Osteocyte (in vitro differentiated cells): ENCODE results near the gene SETD9. TPM values are rescaled to one million over a fixed set of nuclear protein-coding genes. Genes with fewer than 3 reads are reported as not detected.
A peak's percentile ranks its signal among the peaks of the same experiment; 100 is the strongest.

ENCODE experiments used
- DNase-seq: peaks from one replicate; pipeline ENCODE4 v3.0.0; 2021; ENCODE audit warnings: mixed read lengths; ENCODE audit not compliant: unreplicated experiment; ENCODE audit errors: extremely low spot score
- H3K27ac Mint-ChIP-seq: one replicate; pipeline ENCODE4 v1.8.0; 2021; ENCODE audit warnings: mild to moderate bottlenecking, mixed read lengths; ENCODE audit not compliant: unreplicated experiment
- H3K27me3 Mint-ChIP-seq: one replicate; pipeline ENCODE4 v1.8.0; 2021; ENCODE audit warnings: mixed read lengths; ENCODE audit not compliant: unreplicated experiment
- H3K36me3 Mint-ChIP-seq: one replicate; pipeline ENCODE4 v1.8.0; 2021; ENCODE audit warnings: mixed read lengths; ENCODE audit not compliant: unreplicated experiment
- H3K4me1 Mint-ChIP-seq: one replicate; pipeline ENCODE4 v1.8.0; 2021; ENCODE audit warnings: mixed read lengths; ENCODE audit not compliant: unreplicated experiment
- H3K4me3 Mint-ChIP-seq: one replicate; pipeline ENCODE4 v1.8.0; 2021; ENCODE audit warnings: mild to moderate bottlenecking, moderate library complexity, mixed read lengths; ENCODE audit not compliant: unreplicated experiment
- H3K9me3 Mint-ChIP-seq: one replicate; pipeline ENCODE4 v1.8.0; 2021; ENCODE audit warnings: mixed read lengths; ENCODE audit not compliant: unreplicated experiment
- CTCF ChIP-seq: fragments of 200-600 bp; sonication (generic); IDR thresholded peaks from 2 replicates; pipeline ENCODE4 v1.5.0; 2021; ENCODE audit warnings: antibody characterized with exemption, mild to moderate bottlenecking, moderate library complexity
- total RNA-seq: library from RNA; stranded (reverse); gene quantifications from 2 replicates; pipeline ENCODE4 v1.2.1, GENCODE V29; 2021

Gene SETD9
- total RNA-seq, 1 donor from 2014 or later: 11.0 TPM

DNA sequence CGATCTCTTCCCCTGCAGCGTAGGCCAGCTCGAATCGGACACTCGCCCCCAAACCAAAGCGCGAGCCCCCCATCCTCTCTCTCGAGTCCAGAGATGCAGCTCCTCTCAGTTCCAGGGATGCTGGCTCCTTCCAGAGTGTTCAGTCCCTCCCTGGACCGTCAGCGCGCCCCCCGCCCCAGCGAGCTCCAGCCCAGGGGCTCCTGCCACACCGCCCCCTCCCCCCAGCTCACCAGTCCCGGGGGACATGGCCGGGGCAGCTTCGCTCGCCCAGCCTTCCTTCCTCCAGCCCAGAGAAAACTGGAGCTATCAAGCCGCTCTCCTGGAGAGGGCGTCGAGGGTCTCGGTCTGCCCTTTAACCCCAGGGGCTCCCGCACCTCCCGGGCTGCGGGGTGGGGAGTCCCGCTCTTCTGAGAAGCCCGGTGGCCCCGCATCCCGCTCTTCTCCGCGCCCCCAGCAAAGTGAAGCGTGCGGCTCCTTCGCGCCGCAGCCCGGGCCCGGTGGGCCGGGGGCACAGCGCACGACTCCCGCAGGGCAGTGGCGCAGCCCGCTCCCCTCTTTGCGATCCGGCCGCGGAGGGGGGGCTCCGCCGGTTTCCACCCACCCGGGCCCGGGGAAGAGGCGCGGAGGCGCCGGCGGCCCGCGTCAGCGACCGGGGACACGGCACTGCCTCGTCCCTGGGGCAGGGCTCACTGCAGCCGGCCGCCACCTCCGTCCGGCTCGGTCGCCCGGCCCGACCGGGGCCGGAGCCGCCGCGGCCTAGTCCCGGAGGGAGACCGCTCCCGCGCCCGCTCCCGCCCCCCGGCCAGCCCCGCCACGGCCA is 41.9 kb downstream of the SETD9 start:
- no peak for TF ChIP-seq CTCF
- Mint-ChIP-seq H3K9me3 (no peaks in the 10 kb centered on the region), H3K36me3 (no peaks in the 10 kb centered on the region), H3K4me1 (peaks cover 18% of the 10 kb centered on the region), H3K27me3 (peaks cover 18% of the 10 kb centered on the region), H3K4me3 (peak overlapping the region; percentile 94), H3K27ac (peak overlapping the region; percentile 94)
- DNase-seq: peak; percentile 85

DNA sequence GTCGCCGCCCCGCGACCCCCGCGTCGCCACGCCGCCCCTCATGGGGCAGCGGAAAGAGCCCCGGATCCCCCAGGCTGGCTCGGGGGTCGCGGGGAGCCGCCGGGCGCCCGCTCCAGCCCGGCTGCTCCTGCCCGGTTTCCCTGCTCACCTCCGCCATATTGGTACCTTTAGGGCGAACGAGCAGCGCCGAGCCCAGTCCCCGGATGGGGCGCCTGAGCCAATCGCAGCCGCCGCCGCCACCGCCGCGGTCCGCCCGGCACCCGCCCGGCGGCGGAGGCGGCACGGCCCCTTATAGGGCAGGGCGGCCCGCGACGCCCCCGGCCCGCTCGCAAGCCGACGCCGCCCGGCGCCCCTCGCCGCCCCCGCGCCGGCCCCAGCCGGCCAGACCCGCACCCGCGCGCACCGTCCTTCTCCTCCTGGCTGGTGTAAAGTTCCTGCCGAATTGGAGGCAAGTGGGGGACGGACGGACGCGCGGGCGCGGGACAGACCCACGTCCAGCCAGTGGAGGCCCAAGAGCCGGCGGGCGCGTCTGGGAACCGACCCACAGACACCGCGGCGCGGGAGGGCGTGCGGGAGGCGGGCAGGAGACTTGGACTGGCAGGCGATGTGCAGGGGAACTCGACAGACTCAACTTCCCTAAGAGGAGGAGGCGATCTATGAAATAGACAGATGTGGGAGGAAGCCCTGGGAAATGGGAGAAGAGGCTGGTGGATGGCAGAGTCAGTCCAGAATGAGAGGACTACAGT is 42.7 kb downstream of the SETD9 start, which contains the start of gene MIER3:
MIER3 (minus strand) TSS at position 178 of the 746 bp plus-strand sequence; CDS start at position 157, 21 bp downstream.
- Mint-ChIP-seq H3K27ac (peak within 1 kb of the TSS; percentile 94), H3K4me3 (peak within 1 kb of the TSS; percentile 94), H3K9me3 (no peaks in the 10 kb centered on the region), H3K27me3 (peaks cover 26% of the 10 kb centered on the region), H3K4me1 (peaks cover 18% of the 10 kb centered on the region), H3K36me3 (no peaks in the 10 kb centered on the region)
- no peak for TF ChIP-seq CTCF
- peak; percentile 93 for DNase-seq

DNA sequence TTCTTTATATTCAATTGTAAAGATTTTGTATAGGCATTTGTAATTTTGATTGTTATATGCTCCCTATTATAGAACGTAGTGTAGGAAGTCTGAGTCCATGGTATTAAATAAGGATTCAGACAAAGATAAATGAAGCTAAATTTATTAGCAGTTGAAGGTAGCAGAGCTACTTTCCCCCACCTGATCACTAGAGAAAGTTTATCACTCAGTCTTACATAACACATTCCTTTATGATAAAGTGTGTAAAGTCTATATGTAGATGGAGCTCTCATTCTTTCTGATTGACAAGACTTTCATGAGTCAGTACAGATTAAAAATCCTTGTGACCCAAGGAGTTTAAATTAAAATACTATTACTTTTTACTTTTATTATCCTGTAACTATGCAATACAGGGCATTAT is 44.9 kb downstream of the SETD9 start:
- peaks cover 44% of the 10 kb centered on the region for H3K27me3 Mint-ChIP-seq
- no peaks in the 10 kb centered on the region for H3K9me3 Mint-ChIP-seq
- H3K4me3 Mint-ChIP-seq: no peak overlapping the region
- no peak for TF ChIP-seq CTCF
- H3K27ac Mint-ChIP-seq: no peak overlapping the region
- peaks cover 18% of the 10 kb centered on the region for H3K4me1 Mint-ChIP-seq
- no peaks in the 10 kb centered on the region for H3K36me3 Mint-ChIP-seq
- no peak for DNase-seq

DNA sequence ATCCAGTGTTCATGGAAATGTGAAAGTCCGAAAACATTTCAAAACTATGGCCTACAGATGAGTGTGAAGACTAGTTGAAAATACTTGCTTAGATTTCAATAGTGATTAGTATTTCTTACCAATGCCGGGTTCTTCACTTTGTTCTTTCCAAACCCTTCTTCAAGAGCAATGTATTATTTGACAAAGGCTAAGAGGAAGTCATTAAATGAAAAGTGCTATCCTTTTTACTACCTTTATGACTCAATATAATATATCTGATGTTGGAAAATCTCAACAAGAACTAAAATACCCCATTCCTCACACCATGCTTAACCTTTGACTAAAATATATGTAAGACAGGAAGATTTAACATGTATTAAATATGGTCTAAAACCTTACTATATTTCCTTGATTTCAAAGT is 49.2 kb downstream of the SETD9 start:
- Mint-ChIP-seq H3K9me3 (no peaks in the 10 kb centered on the region), H3K27ac (no peak overlapping the region), H3K27me3 (peaks cover 81% of the 10 kb centered on the region), H3K4me1 (no peaks in the 10 kb centered on the region), H3K4me3 (no peak overlapping the region), H3K36me3 (no peaks in the 10 kb centered on the region)
- TF ChIP-seq CTCF: no peak
- no peak for DNase-seq

DNA sequence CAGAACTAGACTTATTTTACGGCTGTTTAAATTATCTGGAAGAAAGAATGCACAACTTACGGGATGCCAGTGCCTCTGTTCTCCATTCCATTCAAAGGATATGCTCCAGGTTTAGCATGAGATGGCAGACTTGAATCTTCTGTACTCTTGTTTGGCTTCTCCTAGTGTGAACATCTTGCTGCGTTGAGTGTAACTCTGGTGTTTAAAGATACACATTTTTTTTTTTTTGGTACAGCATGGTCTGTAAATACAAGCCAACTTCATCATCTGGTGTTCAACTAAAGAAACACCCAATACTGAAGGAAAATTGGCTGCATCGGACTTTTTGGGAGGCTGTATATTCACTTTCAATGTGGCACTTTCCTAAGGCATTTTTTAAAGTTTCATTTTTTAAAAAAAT is 49.9 kb downstream of the SETD9 start:
- H3K36me3 Mint-ChIP-seq: no peaks in the 10 kb centered on the region
- TF ChIP-seq CTCF: no peak
- no peak for DNase-seq
- H3K27ac Mint-ChIP-seq: no peak overlapping the region
- H3K27me3 Mint-ChIP-seq: peaks cover 86% of the 10 kb centered on the region
- H3K9me3 Mint-ChIP-seq: no peaks in the 10 kb centered on the region
- H3K4me1 Mint-ChIP-seq: no peaks in the 10 kb centered on the region
- H3K4me3 Mint-ChIP-seq: no peak overlapping the region
